Right atrium auricular region (tissue), 2 donors: ENCODE results near the gene LUZP2. TPM values are rescaled to one million over a fixed set of nuclear protein-coding genes. Genes with fewer than 3 reads are reported as not detected.

Source experiments
- DNase-seq: peaks from one replicate; pipeline ENCODE4 v3.0.0-alpha.2; 2019; ENCODE audit warnings: low spot score
- H3K27ac ChIP-seq, 2 donors: fragments of 200-600 bp; sonication (generic); 1 replicate in 1 of 2; 2 replicates in 1 of 2; pipeline ENCODE4 v1.5.1; 2016 to 2019
- H3K27me3 ChIP-seq, 2 donors: fragments of 200-600 bp; sonication (generic); one replicate each; pipeline versions ENCODE4 v1.5.1 to v1.6.0; 2017 to 2019
- H3K36me3 ChIP-seq: fragments of 200-600 bp; sonication (generic); one replicate; pipeline ENCODE4 v1.5.1; 2016
- H3K4me1 ChIP-seq, 2 donors: fragments of 200-600 bp; sonication (generic); one replicate each; pipeline versions ENCODE4 v1.5.1 to v1.6.0; 2017 to 2019
- H3K4me3 ChIP-seq, 2 donors: fragments of 200-600 bp; sonication (generic); 1 replicate in 1 of 2; 2 replicates in 1 of 2; pipeline ENCODE4 v1.5.1; 2017 to 2019; ENCODE audit warnings: mild to moderate bottlenecking in 1 of 2, moderate library complexity in 1 of 2
- H3K9me3 ChIP-seq, 2 donors: fragments of 200-600 bp; sonication (generic); one replicate each; pipeline ENCODE4 v1.5.1; 2019
- total RNA-seq, 2 donors: library from RNA; depleted of rRNA; stranded (reverse); fragments of >200 nt; gene quantifications; one replicate each; pipeline ENCODE4 v1.1.0, GENCODE V29; 2016
- TF ChIP-seq, protein P1 (sequence below), 2 donors: fragments of 200-600 bp; sonication (generic); IDR thresholded peaks; one replicate each; pipeline ENCODE4 v1.5.1; 2019; ENCODE audit warnings: antibody characterized with exemption in 2 of 2

LUZP2 gene
- total RNA-seq, 2 donors from 2014 or later = 0.19 TPM; not detected in 1

DNA sequence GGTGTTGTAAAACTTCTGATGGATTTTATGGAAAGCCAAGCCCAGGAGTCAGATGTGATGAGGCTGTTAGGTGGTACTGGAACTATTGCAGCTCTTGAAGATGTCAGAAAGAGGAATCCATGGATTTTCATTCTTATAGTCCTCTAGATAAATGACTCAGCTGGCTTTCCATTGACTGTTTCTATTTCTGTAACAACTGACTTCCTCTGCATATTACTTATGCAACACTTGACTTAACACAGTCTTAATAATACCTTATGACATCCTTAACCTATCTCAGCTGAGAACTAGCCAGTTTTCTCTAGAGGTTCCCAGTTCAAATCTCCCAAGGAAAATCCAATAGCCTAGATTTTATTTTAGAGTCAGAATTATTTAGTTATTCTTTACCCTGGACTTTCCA lies 263.8 kb downstream of the LUZP2 start:
- Histone ChIP-seq H3K9me3 (no peaks in the 10 kb centered on the region), H3K4me3 (no peak overlapping the region), H3K27me3 (no peaks in the 10 kb centered on the region), H3K4me1 (no peaks in the 10 kb centered on the region), H3K27ac (no peak overlapping the region), H3K36me3 (no peaks in the 10 kb centered on the region)
- DNase-seq = no peak
- TF ChIP-seq, protein P1, sequence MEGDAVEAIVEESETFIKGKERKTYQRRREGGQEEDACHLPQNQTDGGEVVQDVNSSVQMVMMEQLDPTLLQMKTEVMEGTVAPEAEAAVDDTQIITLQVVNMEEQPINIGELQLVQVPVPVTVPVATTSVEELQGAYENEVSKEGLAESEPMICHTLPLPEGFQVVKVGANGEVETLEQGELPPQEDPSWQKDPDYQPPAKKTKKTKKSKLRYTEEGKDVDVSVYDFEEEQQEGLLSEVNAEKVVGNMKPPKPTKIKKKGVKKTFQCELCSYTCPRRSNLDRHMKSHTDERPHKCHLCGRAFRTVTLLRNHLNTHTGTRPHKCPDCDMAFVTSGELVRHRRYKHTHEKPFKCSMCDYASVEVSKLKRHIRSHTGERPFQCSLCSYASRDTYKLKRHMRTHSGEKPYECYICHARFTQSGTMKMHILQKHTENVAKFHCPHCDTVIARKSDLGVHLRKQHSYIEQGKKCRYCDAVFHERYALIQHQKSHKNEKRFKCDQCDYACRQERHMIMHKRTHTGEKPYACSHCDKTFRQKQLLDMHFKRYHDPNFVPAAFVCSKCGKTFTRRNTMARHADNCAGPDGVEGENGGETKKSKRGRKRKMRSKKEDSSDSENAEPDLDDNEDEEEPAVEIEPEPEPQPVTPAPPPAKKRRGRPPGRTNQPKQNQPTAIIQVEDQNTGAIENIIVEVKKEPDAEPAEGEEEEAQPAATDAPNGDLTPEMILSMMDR (IDR thresholded peaks at IDR 0.05) = no peak

DNA sequence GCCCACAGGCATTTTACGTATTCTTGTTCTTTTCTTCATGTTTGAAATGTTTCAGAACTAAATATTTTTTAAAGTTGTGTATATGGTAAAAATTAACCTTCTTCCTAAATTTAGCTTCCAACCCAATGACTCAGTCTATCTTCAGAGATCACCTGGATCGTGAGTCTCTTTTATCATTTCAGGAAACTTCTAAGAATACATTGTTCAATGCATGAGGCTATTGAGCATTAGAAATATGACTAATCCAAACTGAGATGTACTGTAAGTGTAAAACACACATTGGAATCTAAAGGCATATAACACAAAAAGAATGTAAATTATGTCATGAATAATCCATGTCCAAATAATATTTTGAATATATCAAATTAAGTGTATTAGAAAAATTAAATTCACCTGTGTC lies 265.2 kb downstream of the LUZP2 start:
- no peaks in the 10 kb centered on the region for H3K27me3 ChIP-seq

DNA sequence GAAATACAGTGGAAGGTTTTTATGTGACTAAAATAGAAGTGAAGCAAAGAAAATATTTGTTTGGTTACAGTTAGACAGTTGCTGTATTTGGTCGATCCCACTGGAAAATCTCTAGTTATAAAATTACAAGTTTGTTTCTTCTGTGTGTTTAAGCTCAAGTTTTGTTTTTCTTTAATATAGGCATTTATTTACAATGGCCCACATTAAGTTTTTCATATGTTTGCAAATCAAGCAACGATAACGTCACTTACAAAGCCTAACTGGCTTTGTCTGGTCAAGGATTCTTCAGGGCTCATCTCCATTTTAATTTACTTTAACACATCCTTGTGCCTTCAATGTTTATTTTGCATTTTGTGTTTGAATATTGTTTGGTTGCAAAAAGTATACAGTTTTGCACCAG lies 270.6 kb downstream of the LUZP2 start:
- no peak for DNase-seq
- TF ChIP-seq, protein P1 (IDR thresholded peaks at IDR 0.05) = no peak

More for the DNA sequence above, 265.2 kb downstream of the LUZP2 start:
- Histone ChIP-seq H3K36me3 (no peaks in the 10 kb centered on the region), H3K4me3 (no peak overlapping the region), H3K27ac (no peak overlapping the region), H3K4me1 (no peaks in the 10 kb centered on the region), H3K9me3 (no peaks in the 10 kb centered on the region)
- DNase-seq = no peak
- TF ChIP-seq, protein P1 (IDR thresholded peaks at IDR 0.05) = no peak

DNA sequence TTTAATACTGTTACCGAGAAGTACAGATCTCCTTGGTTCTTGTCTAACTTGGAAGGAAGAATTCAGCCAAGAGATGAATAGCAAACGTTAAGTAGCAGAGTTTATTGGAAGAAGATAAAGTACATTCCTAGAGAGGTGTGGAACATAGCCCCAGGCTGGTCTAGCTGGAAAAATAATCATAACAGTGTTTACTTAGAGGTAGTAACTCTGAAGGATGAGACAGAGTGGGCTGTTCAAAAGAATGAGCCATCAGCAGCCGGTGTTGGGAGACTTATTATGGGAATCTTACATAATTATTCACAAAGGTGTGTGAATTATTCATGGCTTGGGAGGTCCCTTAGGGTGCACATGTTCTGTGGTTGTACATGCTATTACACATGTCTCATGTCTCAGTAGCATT lies 276.5 kb downstream of the LUZP2 start:
- TF ChIP-seq, protein P1 (IDR thresholded peaks at IDR 0.05) = no peak
- no peak for DNase-seq
- Histone ChIP-seq H3K27ac (no peak overlapping the region), H3K27me3 (no peaks in the 10 kb centered on the region), H3K4me1 (no peaks in the 10 kb centered on the region), H3K36me3 (no peaks in the 10 kb centered on the region), H3K9me3 (no peaks in the 10 kb centered on the region), H3K4me3 (no peak overlapping the region)

More for the DNA sequence above, 270.6 kb downstream of the LUZP2 start:
- Histone ChIP-seq H3K36me3 (no peaks in the 10 kb centered on the region), H3K4me1 (no peaks in the 10 kb centered on the region), H3K9me3 (no peaks in the 10 kb centered on the region), H3K27me3 (no peaks in the 10 kb centered on the region), H3K27ac (no peak overlapping the region), H3K4me3 (no peak overlapping the region)

DNA sequence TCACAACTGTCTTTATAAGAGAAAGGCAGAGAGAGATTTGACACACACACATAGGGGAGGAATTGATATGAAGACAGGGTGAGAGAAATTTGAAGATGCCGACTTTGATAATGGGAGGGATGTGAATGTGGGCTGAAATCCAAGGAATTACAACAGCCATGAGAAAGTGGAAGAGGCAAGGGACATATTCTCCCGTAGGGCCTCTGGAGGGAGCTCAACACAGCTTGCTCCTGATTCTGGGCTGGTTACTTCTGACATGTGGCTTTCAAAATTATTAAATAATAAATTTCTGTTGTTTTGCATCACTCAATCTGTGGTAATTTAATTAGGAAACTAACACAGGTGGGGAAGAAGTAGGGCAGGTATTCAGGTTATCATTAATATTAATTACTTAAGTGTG lies 282.9 kb downstream of the LUZP2 start:
- TF ChIP-seq, protein P1 (IDR thresholded peaks at IDR 0.05) = no peak
- H3K27ac ChIP-seq = no peak overlapping the region

DNA sequence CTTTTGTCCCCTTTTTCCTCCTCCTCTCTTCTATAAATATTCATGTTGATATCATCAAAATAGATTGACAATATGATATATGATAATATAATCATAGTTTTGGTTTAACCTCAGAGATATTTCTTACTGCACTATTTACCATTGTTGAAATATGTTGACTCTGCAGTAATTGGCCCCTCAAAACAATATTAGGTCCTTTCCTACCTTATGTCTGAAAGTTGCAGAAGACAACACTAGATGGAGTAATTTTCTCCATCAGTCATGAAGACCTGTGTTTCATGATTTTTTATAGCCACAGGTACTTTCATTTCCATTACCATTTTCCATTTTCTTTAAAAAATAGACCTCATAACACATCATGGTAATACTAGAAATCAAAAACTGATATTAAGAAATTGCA lies 284.4 kb downstream of the LUZP2 start:
- Histone ChIP-seq H3K27me3 (no peaks in the 10 kb centered on the region), H3K27ac (no peak overlapping the region), H3K9me3 (no peaks in the 10 kb centered on the region), H3K36me3 (no peaks in the 10 kb centered on the region), H3K4me1 (no peaks in the 10 kb centered on the region), H3K4me3 (no peak overlapping the region)
- DNase-seq = no peak
- TF ChIP-seq, protein P1 (IDR thresholded peaks at IDR 0.05) = no peak

More for the DNA sequence above, 282.9 kb downstream of the LUZP2 start:
- Histone ChIP-seq H3K9me3 (no peaks in the 10 kb centered on the region), H3K4me1 (no peaks in the 10 kb centered on the region), H3K27me3 (no peaks in the 10 kb centered on the region), H3K36me3 (no peaks in the 10 kb centered on the region), H3K4me3 (no peak overlapping the region)
- no peak for DNase-seq
